Liver (tissue), 9 donors: ENCODE measurements around the gene COLEC11. TPM values are rescaled to one million over a fixed set of nuclear protein-coding genes. Genes with fewer than 3 reads are reported as not detected.

ENCODE experiments used
- DNase-seq: peaks from one replicate; pipeline ENCODE4 v3.0.0-alpha.2; 2017; ENCODE audit warnings: low spot score
- H3K27ac ChIP-seq, 2 donors: one replicate each; pipeline ENCODE4 v1.7.0; 2013; ENCODE audit warnings: inconsistent platforms in 2 of 2, low read length in 2 of 2, control low read depth in 1 of 2, low read depth in 1 of 2, mild to moderate bottlenecking in 1 of 2
- H3K27me3 ChIP-seq, 4 donors: one replicate each; pipeline versions ENCODE4 v1.6.1 to v1.7.0; 2013; ENCODE audit warnings: low read length in 3 of 4, inconsistent platforms in 1 of 4, mild to moderate bottlenecking in 1 of 4, moderate library complexity in 1 of 4; ENCODE audit not compliant: control insufficient read depth in 4 of 4, insufficient read depth in 4 of 4
- H3K36me3 ChIP-seq, 4 donors: one replicate each; pipeline versions ENCODE4 v1.6.1 to v1.7.0; 2013; ENCODE audit warnings: low read length in 3 of 4, mild to moderate bottlenecking in 3 of 4, low read depth in 1 of 4, moderate library complexity in 1 of 4; ENCODE audit not compliant: control insufficient read depth in 4 of 4, insufficient read depth in 3 of 4
- H3K4me1 ChIP-seq, 4 donors: one replicate each; pipeline versions ENCODE4 v1.6.1 to v1.7.0; 2013; ENCODE audit warnings: low read length in 3 of 4, mild to moderate bottlenecking in 3 of 4, moderate library complexity in 1 of 4; ENCODE audit not compliant: control insufficient read depth in 4 of 4, insufficient read depth in 4 of 4
- H3K4me3 ChIP-seq, 3 donors: one replicate each; pipeline versions ENCODE4 v1.6.1 to v1.7.0; 2013; ENCODE audit warnings: low read length in 3 of 3, control low read depth in 1 of 3, low read depth in 1 of 3, mild to moderate bottlenecking in 1 of 3
- H3K9ac ChIP-seq, 2 donors: one replicate each; pipeline ENCODE4 v1.7.0; 2013; ENCODE audit warnings: low read length in 2 of 2, mild to moderate bottlenecking in 2 of 2, moderate library complexity in 2 of 2, control low read depth in 1 of 2, low read depth in 1 of 2
- H3K9me3 ChIP-seq, 4 donors: one replicate each; pipeline versions ENCODE4 v1.6.1 to v1.7.0; 2013; ENCODE audit warnings: low read length in 3 of 4; ENCODE audit not compliant: control insufficient read depth in 4 of 4
- FOXA2 ChIP-seq: IDR thresholded peaks from 2 replicates; pipeline ENCODE4 v1.6.1; 2016; ENCODE audit warnings: antibody characterized with exemption
- GABPA ChIP-seq, 2 donors: IDR thresholded peaks in 1 of 2; conservative IDR thresholded peaks in 1 of 2; 2 replicates each; pipeline ENCODE4 v1.6.1; 2016; ENCODE audit warnings: antibody characterized with exemption in 2 of 2, mild to moderate bottlenecking in 1 of 2, moderate library complexity in 1 of 2
- HNF4G ChIP-seq: IDR thresholded peaks from 2 replicates; pipeline ENCODE4 v1.6.1; 2016; ENCODE audit warnings: antibody characterized with exemption
- JUND ChIP-seq, 2 donors: IDR thresholded peaks; 2 replicates each; pipeline ENCODE4 v1.6.1; 2016; ENCODE audit warnings: antibody characterized with exemption in 2 of 2
- NR2F2 ChIP-seq: IDR thresholded peaks from 2 replicates; pipeline ENCODE4 v1.6.1; 2016; ENCODE audit warnings: antibody characterized with exemption
- RAD21 ChIP-seq, 2 donors: IDR thresholded peaks; 2 replicates each; pipeline ENCODE4 v1.6.1; 2016; ENCODE audit warnings: antibody characterized with exemption in 2 of 2, mild to moderate bottlenecking in 2 of 2
- RXRA ChIP-seq, 2 donors: IDR thresholded peaks; 2 replicates each; pipeline ENCODE4 v1.6.1; 2017 to 2018; ENCODE audit warnings: antibody characterized with exemption in 2 of 2, mild to moderate bottlenecking in 1 of 2
- SP1 ChIP-seq: IDR thresholded peaks from 2 replicates; pipeline ENCODE4 v1.6.1; 2018; ENCODE audit warnings: antibody characterized with exemption, mild to moderate bottlenecking
- TAF1 ChIP-seq: conservative IDR thresholded peaks from 2 replicates; pipeline ENCODE4 v1.6.1; 2016; ENCODE audit warnings: antibody characterized with exemption, mild to moderate bottlenecking
- YY1 ChIP-seq: IDR thresholded peaks from 2 replicates; pipeline ENCODE4 v1.6.1; 2016; ENCODE audit warnings: antibody characterized with exemption, mild to moderate bottlenecking
- WGBS: extraction: QIAGEN DNeasy Blood & Tissue Kit; methylation state at CpG from one replicate; pipeline ENCODE4 v1.1.7; 2013; 5-methylcytosine and 5-hydroxymethylcytosine counted together
- polyA plus RNA-seq, 2 donors: library from polyadenylated mRNA; stranded (reverse) in 1 of 2; unstranded in 1 of 2; fragments of 200-250 nt in 1 of 2; fragments of >200 nt in 1 of 2; fragmentation: Nextera tagmentation in 1 of 2; extraction: Ambion mirVana in 1 of 2; gene quantifications; one replicate each; pipeline versions ENCODE4 v1.2.1 to v1.2.3, GENCODE V29; 2013 to 2015
- total RNA-seq, 2 donors: library from RNA; depleted of rRNA; stranded (reverse); fragments of >200 nt; gene quantifications; one replicate each; pipeline ENCODE4 v1.2.3, GENCODE V29; 2014
- TF ChIP-seq, protein P1 (sequence below): IDR thresholded peaks from 2 replicates; pipeline ENCODE4 v1.6.1; 2016; ENCODE audit warnings: antibody characterized with exemption
- TF ChIP-seq, protein P2 (sequence below): IDR thresholded peaks from 2 replicates; pipeline ENCODE4 v1.6.1; 2016; ENCODE audit warnings: antibody characterized with exemption
- TF ChIP-seq, protein P3 (sequence below): IDR thresholded peaks from 2 replicates; pipeline ENCODE4 v1.6.1; 2016; ENCODE audit warnings: antibody characterized with exemption, mild to moderate bottlenecking
- TF ChIP-seq, protein P4 (sequence below): fragments of 150-350 bp; IDR thresholded peaks from 2 replicates; pipeline ENCODE4 v1.5.1; 2017; ENCODE audit warnings: improper control_type of control experiment, low read depth, low read length; ENCODE audit not compliant: missing input control
- TF ChIP-seq, protein P5 (sequence below): IDR thresholded peaks from 2 replicates; pipeline ENCODE4 v1.6.1; 2016; ENCODE audit warnings: antibody characterized with exemption
- donor health status: healthy.
- donor health status: healthy.
- donor health status: healthy.
- donor health status: healthy.
- donor health status: healthy.

The COLEC11 gene
- total and polyA plus RNA-seq, 4 donors = 31.0 to 100 (median 70.9) TPM

DNA sequence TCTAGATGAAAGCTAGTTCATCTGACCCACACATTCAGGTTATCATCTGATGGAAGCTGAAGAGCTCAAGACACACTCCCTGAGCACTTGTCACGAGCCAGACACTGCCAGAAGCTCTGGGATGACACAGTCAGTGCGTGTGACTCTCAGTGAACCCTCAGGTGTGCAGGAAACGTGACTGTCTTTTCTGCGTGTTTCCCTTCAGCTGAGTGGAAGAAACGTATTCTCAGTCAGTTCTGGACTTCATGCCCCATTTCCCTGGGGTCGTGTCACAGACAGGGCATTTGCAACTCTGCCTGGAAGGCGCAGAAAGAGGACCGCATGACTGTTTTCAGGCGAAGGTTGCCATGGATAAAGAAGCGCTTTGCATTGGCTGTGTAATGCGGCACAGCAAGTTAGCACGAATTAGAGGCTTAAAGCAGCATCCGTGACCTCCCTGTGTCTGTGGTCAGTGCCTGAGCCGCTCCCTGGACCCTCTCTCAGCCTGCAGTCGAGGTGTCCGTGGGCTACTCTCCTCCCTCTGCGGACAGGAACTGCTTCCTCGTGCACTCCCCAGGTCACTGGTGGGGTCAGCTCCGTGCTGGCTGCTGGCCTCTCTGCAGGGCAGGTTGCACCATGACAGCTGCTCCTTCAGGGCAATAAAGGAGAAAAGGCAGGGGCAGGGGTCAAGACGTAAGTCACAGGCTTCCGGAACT is 59.8 kb downstream of the COLEC11 start:
- Histone ChIP-seq H3K27ac (no peak overlapping the region), H3K4me3 (no peak overlapping the region), H3K36me3 (no peaks in the 10 kb centered on the region), H3K4me1 (peaks cover 0 to 21% (median 12%) of the 10 kb centered on the region in 4 donors), H3K9me3 (no peaks in the 10 kb centered on the region), H3K27me3 (no peaks in the 10 kb centered on the region), H3K9ac (no peak overlapping the region)
- no peak for DNase-seq
- TF ChIP-seq HNF4G = no peak
- no peak for TF ChIP-seq RXRA (IDR thresholded peaks at IDR 0.05)
- TF ChIP-seq, protein P1, sequence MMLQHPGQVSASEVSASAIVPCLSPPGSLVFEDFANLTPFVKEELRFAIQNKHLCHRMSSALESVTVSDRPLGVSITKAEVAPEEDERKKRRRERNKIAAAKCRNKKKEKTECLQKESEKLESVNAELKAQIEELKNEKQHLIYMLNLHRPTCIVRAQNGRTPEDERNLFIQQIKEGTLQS = no peak
- TF ChIP-seq, protein P2, sequence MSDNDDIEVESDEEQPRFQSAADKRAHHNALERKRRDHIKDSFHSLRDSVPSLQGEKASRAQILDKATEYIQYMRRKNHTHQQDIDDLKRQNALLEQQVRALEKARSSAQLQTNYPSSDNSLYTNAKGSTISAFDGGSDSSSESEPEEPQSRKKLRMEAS = no peak
- no peak for TF ChIP-seq GABPA (IDR thresholded peaks at IDR 0.05 in 1 of 2, conservative IDR thresholded peaks at IDR 0.05 in 1 of 2)
- TF ChIP-seq YY1 = no peak
- no peak for TF ChIP-seq SP1
- no peak for TF ChIP-seq TAF1
- no peak for TF ChIP-seq NR2F2
- no peak for TF ChIP-seq FOXA2
- TF ChIP-seq, protein P3, sequence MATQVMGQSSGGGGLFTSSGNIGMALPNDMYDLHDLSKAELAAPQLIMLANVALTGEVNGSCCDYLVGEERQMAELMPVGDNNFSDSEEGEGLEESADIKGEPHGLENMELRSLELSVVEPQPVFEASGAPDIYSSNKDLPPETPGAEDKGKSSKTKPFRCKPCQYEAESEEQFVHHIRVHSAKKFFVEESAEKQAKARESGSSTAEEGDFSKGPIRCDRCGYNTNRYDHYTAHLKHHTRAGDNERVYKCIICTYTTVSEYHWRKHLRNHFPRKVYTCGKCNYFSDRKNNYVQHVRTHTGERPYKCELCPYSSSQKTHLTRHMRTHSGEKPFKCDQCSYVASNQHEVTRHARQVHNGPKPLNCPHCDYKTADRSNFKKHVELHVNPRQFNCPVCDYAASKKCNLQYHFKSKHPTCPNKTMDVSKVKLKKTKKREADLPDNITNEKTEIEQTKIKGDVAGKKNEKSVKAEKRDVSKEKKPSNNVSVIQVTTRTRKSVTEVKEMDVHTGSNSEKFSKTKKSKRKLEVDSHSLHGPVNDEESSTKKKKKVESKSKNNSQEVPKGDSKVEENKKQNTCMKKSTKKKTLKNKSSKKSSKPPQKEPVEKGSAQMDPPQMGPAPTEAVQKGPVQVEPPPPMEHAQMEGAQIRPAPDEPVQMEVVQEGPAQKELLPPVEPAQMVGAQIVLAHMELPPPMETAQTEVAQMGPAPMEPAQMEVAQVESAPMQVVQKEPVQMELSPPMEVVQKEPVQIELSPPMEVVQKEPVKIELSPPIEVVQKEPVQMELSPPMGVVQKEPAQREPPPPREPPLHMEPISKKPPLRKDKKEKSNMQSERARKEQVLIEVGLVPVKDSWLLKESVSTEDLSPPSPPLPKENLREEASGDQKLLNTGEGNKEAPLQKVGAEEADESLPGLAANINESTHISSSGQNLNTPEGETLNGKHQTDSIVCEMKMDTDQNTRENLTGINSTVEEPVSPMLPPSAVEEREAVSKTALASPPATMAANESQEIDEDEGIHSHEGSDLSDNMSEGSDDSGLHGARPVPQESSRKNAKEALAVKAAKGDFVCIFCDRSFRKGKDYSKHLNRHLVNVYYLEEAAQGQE = no peak
- TF ChIP-seq, protein P4, sequence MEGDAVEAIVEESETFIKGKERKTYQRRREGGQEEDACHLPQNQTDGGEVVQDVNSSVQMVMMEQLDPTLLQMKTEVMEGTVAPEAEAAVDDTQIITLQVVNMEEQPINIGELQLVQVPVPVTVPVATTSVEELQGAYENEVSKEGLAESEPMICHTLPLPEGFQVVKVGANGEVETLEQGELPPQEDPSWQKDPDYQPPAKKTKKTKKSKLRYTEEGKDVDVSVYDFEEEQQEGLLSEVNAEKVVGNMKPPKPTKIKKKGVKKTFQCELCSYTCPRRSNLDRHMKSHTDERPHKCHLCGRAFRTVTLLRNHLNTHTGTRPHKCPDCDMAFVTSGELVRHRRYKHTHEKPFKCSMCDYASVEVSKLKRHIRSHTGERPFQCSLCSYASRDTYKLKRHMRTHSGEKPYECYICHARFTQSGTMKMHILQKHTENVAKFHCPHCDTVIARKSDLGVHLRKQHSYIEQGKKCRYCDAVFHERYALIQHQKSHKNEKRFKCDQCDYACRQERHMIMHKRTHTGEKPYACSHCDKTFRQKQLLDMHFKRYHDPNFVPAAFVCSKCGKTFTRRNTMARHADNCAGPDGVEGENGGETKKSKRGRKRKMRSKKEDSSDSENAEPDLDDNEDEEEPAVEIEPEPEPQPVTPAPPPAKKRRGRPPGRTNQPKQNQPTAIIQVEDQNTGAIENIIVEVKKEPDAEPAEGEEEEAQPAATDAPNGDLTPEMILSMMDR = no peak
- no peak for TF ChIP-seq JUND (IDR thresholded peaks at IDR 0.05)
- TF ChIP-seq RAD21 (IDR thresholded peaks at IDR 0.05) = no peak
- WGBS = 75% methylated on average over 21 of the region's 21 CpGs

DNA sequence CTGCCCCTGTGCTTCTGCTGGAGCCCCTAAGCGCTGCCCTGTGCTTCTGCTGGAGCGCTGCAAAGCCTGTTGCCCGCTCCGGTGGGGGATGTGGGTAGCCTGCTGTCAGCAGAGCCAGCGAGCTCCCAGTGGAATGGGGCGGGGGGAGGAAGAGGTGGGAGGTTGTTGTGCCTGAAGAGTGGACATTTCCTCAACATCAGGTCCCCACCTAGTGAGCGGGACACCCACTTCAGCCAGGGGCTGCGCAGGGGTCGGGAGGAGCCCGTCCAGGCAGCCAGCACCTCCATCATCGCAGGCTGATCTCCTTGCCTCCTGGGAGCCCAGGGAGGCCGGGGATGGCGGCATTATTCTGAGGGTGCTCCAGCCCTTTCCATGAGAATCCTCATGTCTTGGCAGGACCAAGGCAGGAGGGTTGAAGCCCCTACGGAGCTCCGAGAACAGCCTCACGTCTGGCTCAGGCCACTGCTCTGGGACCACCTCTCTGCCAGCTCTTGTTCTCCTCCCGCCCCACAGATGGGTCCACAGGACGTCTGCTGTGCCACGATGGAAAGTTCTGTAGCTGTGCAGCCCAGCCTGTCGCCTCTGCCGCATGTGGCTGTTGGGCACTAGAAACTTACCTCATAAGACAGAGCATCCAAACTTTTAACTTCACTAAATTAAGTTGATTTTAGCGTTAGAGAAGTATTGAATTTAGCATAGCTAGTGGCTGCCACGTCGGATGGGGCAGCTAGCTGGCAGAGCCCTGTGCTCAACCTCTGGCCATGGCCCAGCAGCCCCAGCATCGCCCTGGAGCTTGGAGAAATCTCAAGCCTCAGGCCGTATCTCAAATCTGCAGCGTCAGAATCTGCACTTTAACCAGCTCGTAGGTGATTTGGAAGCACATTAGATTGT is 61.2 kb downstream of the COLEC11 start:
- TF ChIP-seq, protein P2 = no peak
- TF ChIP-seq, protein P1 = no peak
- TF ChIP-seq JUND (IDR thresholded peaks at IDR 0.05) (no peak), GABPA (IDR thresholded peaks at IDR 0.05 in 1 of 2, conservative IDR thresholded peaks at IDR 0.05 in 1 of 2) (no peak), RXRA (IDR thresholded peaks at IDR 0.05) (no peak), HNF4G (no peak)
- TF ChIP-seq, protein P3 = no peak
- TF ChIP-seq, protein P5, sequence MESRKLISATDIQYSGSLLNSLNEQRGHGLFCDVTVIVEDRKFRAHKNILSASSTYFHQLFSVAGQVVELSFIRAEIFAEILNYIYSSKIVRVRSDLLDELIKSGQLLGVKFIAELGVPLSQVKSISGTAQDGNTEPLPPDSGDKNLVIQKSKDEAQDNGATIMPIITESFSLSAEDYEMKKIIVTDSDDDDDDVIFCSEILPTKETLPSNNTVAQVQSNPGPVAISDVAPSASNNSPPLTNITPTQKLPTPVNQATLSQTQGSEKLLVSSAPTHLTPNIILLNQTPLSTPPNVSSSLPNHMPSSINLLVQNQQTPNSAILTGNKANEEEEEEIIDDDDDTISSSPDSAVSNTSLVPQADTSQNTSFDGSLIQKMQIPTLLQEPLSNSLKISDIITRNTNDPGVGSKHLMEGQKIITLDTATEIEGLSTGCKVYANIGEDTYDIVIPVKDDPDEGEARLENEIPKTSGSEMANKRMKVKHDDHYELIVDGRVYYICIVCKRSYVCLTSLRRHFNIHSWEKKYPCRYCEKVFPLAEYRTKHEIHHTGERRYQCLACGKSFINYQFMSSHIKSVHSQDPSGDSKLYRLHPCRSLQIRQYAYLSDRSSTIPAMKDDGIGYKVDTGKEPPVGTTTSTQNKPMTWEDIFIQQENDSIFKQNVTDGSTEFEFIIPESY = no peak
- Histone ChIP-seq H3K27me3 (no peaks in the 10 kb centered on the region), H3K4me1 (peaks cover 0 to 15% (median 8%) of the 10 kb centered on the region in 4 donors), H3K9me3 (no peaks in the 10 kb centered on the region), H3K27ac (no peak overlapping the region), H3K4me3 (no peak overlapping the region), H3K36me3 (no peaks in the 10 kb centered on the region), H3K9ac (no peak overlapping the region)
- DNase-seq = no peak
- WGBS = 76% methylated on average over 28 of the region's 28 CpGs
